Tibial nerve (tissue), 3 donors: ENCODE measurements around the gene VSIG4.

Source experiments
- CTCF ChIP-seq, 5 experiments: fragments of 200-600 bp in 3 of 5; fragments of 450-650 bp in 2 of 5; sonication (generic) in 3 of 5; IDR thresholded peaks; one replicate each; pipeline ENCODE4 v1.5.1; 2016 to 2019; ENCODE audit warnings: antibody characterized with exemption in 5 of 5, mild to moderate bottlenecking in 3 of 5, moderate library complexity in 2 of 5
- POLR2A ChIP-seq, 2 donors: fragments of 450-650 bp; IDR thresholded peaks; one replicate each; pipeline ENCODE4 v1.6.1; 2017; ENCODE audit warnings: antibody characterized with exemption in 2 of 2, mild to moderate bottlenecking in 2 of 2, moderate library complexity in 2 of 2

- no peak for TF ChIP-seq CTCF (IDR thresholded peaks at IDR 0.05)
- no peak for TF ChIP-seq POLR2A (IDR thresholded peaks at IDR 0.05)
Observed at GRCh38 chrX:66016905-66017658, 22.8 kb downstream of the VSIG4 start.
